A673 (cell line): ENCODE results near the gene ZNF552. TPM values are rescaled to one million over a fixed set of nuclear protein-coding genes. Genes with fewer than 3 reads are reported as not detected.

Experiments used
- BruUV-seq: library from RNA; stranded (reverse); fragments of 400-500 nt; replicated peaks from 2 replicates; lab custom pipeline; 2021; lab: Mats Ljungman, UMichigan
- CTCF ChIA-PET: fragments of 300-600 bp; sonication (Branson Sonifier 250); formaldehyde crosslinking; loops from one replicate; lab custom pipeline; 2022; ENCODE audit warnings: antibody characterized with exemption; lab: Charles Lee
- POLR2A ChIA-PET: fragments of 300-600 bp; sonication (Branson Sonifier 250); formaldehyde crosslinking; loops from one replicate; lab custom pipeline; 2022; ENCODE audit warnings: antibody characterized with exemption; ENCODE audit not compliant: low non-redundant PET; lab: Charles Lee
- DNase-seq: peaks from one replicate; pipeline ENCODE4 v3.0.0-alpha.2; 2015; ENCODE audit warnings: low spot score
- H3K27ac ChIP-seq: fragments of 200-600 bp; sonication (generic); 2 replicates; pipeline ENCODE4 v1.5.1; 2016; ENCODE audit warnings: mixed run types, low read depth, mild to moderate bottlenecking, mixed read lengths, antibody characterized with exemption, low read length; ENCODE audit not compliant: poor library complexity, severe bottlenecking
- H3K27me3 ChIP-seq: fragments of 200-600 bp; sonication (generic); replicated peaks from 2 replicates; pipeline ENCODE4 v1.6.1; 2017; ENCODE audit warnings: mixed run types, low read depth, mild to moderate bottlenecking, mixed read lengths, antibody characterized with exemption, low read length; ENCODE audit not compliant: insufficient read depth, poor library complexity
- H3K36me3 ChIP-seq: fragments of 200-600 bp; sonication (generic); 2 replicates; pipeline ENCODE4 v1.6.1; 2016; ENCODE audit warnings: mixed run types, mild to moderate bottlenecking, mixed read lengths, antibody characterized with exemption, low read length; ENCODE audit not compliant: insufficient read depth, poor library complexity, severe bottlenecking
- H3K4me1 ChIP-seq: fragments of 200-600 bp; sonication (generic); 2 replicates; pipeline ENCODE4 v1.6.1; 2017; ENCODE audit warnings: mixed run types, mild to moderate bottlenecking, mixed read lengths, antibody characterized with exemption, low read length; ENCODE audit not compliant: insufficient read depth, poor library complexity, severe bottlenecking
- H3K4me3 ChIP-seq: fragments of 200-600 bp; sonication (generic); 2 replicates; pipeline ENCODE4 v1.5.1; 2016; ENCODE audit warnings: low read depth, mixed run types, mild to moderate bottlenecking, mixed read lengths, low read length; ENCODE audit not compliant: poor library complexity, severe bottlenecking
- H3K9me3 ChIP-seq: fragments of 200-600 bp; sonication (generic); 2 replicates; pipeline ENCODE4 v1.6.1; 2016; ENCODE audit warnings: mixed run types, low read depth, mild to moderate bottlenecking, mixed read lengths, antibody characterized with exemption, low read length; ENCODE audit not compliant: poor library complexity, severe bottlenecking
- CTCF ChIP-seq: fragments of 300-800, 200-600 bp; sonication (generic); conservative IDR thresholded peaks from 2 replicates; pipeline ENCODE4 v1.5.1; 2017; ENCODE audit warnings: low read depth, mild to moderate bottlenecking, antibody characterized with exemption, low read length, moderate library complexity, mixed read lengths
- EZH2 ChIP-seq: fragments of 200-600 bp; sonication (generic); IDR thresholded peaks from 2 replicates; pipeline ENCODE4 v1.6.1; 2017; ENCODE audit warnings: borderline replicate concordance, low read depth, mild to moderate bottlenecking, mixed read lengths, antibody characterized with exemption, low read length; ENCODE audit not compliant: poor library complexity, severe bottlenecking
- intact Hi-C: fragments of 100-400 bp; cut with micrococcal nuclease; formaldehyde crosslinking; loops from one replicate; pipeline ENCODE4 v1.10.0; 2022; ENCODE audit not compliant: unreplicated experiment
- total RNA-seq: library from RNA; stranded (reverse); gene quantifications from 2 replicates; pipeline ENCODE4 v1.2.3, GENCODE V29; 2021

The ZNF552 gene
- total RNA-seq, 1 experiment from 2014 or later, result 10.6 TPM

- no TSS peak for BruUV-seq
- H3K4me3 ChIP-seq, result no peak overlapping the region
- H3K9me3 ChIP-seq, result peaks cover 39% of the 10 kb centered on the region
- no peak overlapping the region for H3K27ac ChIP-seq
- H3K36me3 ChIP-seq, result peaks cover 55% of the 10 kb centered on the region
- intact Hi-C loops, result no loop called here
- CTCF ChIA-PET, result no interaction called here
- TF ChIP-seq CTCF, result no peak
- TF ChIP-seq EZH2, result no peak
- no peaks in the 10 kb centered on the region for H3K27me3 ChIP-seq
- POLR2A ChIA-PET, result no interaction called here
- DNase-seq, result no peak
- H3K4me1 ChIP-seq, result no peaks in the 10 kb centered on the region
Observed at GRCh38 chr19:57773488-57773887, 41.2 kb downstream of the ZNF552 start.

GRCh38 chr19:57771417-57771816, 43.3 kb downstream of the ZNF552 start:
- TF ChIP-seq EZH2 (no peak), CTCF (no peak)
- POLR2A ChIA-PET, result no interaction called here
- Histone ChIP-seq H3K27ac (no peak overlapping the region), H3K36me3 (peaks cover 34% of the 10 kb centered on the region), H3K4me1 (no peaks in the 10 kb centered on the region), H3K27me3 (no peaks in the 10 kb centered on the region), H3K4me3 (no peak overlapping the region), H3K9me3 (peaks cover 22% of the 10 kb centered on the region)
- DNase-seq, result no peak
- no TSS peak for BruUV-seq
- intact Hi-C loops, result no loop called here
- CTCF ChIA-PET, result no interaction called here

- H3K36me3 ChIP-seq, result peaks cover 23% of the 10 kb centered on the region
- ChIA-PET CTCF (no interaction called here), POLR2A (no interaction called here)
- peak within 1 kb of the TSS; percentile 57 for H3K27ac ChIP-seq
- no peaks in the 10 kb centered on the region for H3K4me1 ChIP-seq
- TF ChIP-seq CTCF, result no peak
- intact Hi-C loops, result no loop called here
- H3K4me3 ChIP-seq, result peak within 1 kb of the TSS; percentile 73
- no peaks in the 10 kb centered on the region for H3K27me3 ChIP-seq
- peak; percentile 94 for DNase-seq
- no TSS peak for BruUV-seq
- peaks cover 13% of the 10 kb centered on the region for H3K9me3 ChIP-seq
Observed at GRCh38 chr19:57769345-57770131, 45.2 kb downstream of the ZNF552 start, which contains the start of gene ZNF586. Gene ZNF586 (plus strand): TSS chr19:57769676. CDS start chr19:57769843, 167 bp downstream.
